Right atrium auricular region (tissue), 2 donors: ENCODE data around the gene ADRM1. TPM values are rescaled to one million over a fixed set of nuclear protein-coding genes. Genes with fewer than 3 reads are reported as not detected.

ENCODE experiments used
- DNase-seq: peaks from one replicate; pipeline ENCODE4 v3.0.0-alpha.2; 2019; ENCODE audit warnings: low spot score
- H3K27ac ChIP-seq, 2 donors: fragments of 200-600 bp; sonication (generic); 1 replicate in 1 of 2; 2 replicates in 1 of 2; pipeline ENCODE4 v1.5.1; 2016 to 2019
- H3K27me3 ChIP-seq, 2 donors: fragments of 200-600 bp; sonication (generic); one replicate each; pipeline versions ENCODE4 v1.5.1 to v1.6.0; 2017 to 2019
- H3K36me3 ChIP-seq: fragments of 200-600 bp; sonication (generic); one replicate; pipeline ENCODE4 v1.5.1; 2016
- H3K4me1 ChIP-seq, 2 donors: fragments of 200-600 bp; sonication (generic); one replicate each; pipeline versions ENCODE4 v1.5.1 to v1.6.0; 2017 to 2019
- H3K4me3 ChIP-seq, 2 donors: fragments of 200-600 bp; sonication (generic); 1 replicate in 1 of 2; 2 replicates in 1 of 2; pipeline ENCODE4 v1.5.1; 2017 to 2019; ENCODE audit warnings: mild to moderate bottlenecking in 1 of 2, moderate library complexity in 1 of 2
- H3K9me3 ChIP-seq, 2 donors: fragments of 200-600 bp; sonication (generic); one replicate each; pipeline ENCODE4 v1.5.1; 2019
- CTCF ChIP-seq, 2 donors: fragments of 200-600 bp; sonication (generic); IDR thresholded peaks; one replicate each; pipeline ENCODE4 v1.5.1; 2019; ENCODE audit warnings: antibody characterized with exemption in 2 of 2
- total RNA-seq, 2 donors: library from RNA; depleted of rRNA; stranded (reverse); fragments of >200 nt; gene quantifications; one replicate each; pipeline ENCODE4 v1.1.0, GENCODE V29; 2016

Gene ADRM1
- total RNA-seq, result 100 to 1,000 TPM in 1 of 2 donors, 10 to 100 TPM in 1; 95.9 to 128 TPM

GRCh38 chr20:62302341-62303061, at the start of gene ADRM1:
Gene ADRM1 (plus strand): TSS chr20:62302997. CDS start chr20:62303569, 572 bp downstream.
- peaks cover 0 to 36% of the 10 kb centered on the region in 2 donors for H3K4me1 ChIP-seq
- H3K27ac ChIP-seq, result peak within 1 kb of the TSS; percentile 99 to 100
- peaks cover 30% of the 10 kb centered on the region for H3K36me3 ChIP-seq
- H3K27me3 ChIP-seq, result no peaks in the 10 kb centered on the region
- peak; percentile 95 for DNase-seq
- peak within 1 kb of the TSS; percentile 67 to 76 for H3K4me3 ChIP-seq
- no peaks in the 10 kb centered on the region for H3K9me3 ChIP-seq
- peak; percentile 97 to 98 for TF ChIP-seq CTCF (IDR thresholded peaks at IDR 0.05)

- Histone ChIP-seq H3K9me3 (no peaks in the 10 kb centered on the region), H3K27ac (no peak overlapping the region), H3K4me1 (peaks cover 0 to 15% of the 10 kb centered on the region in 2 donors), H3K36me3 (peaks cover 14% of the 10 kb centered on the region), H3K4me3 (no peak overlapping the region), H3K27me3 (no peaks in the 10 kb centered on the region)
- no peak for TF ChIP-seq CTCF (IDR thresholded peaks at IDR 0.05)
- DNase-seq, result no peak
Measured at GRCh38 chr20:62253398-62253797, 49.4 kb upstream of the ADRM1 start.

GRCh38 chr20:62254021-62254724, 48.6 kb upstream of the ADRM1 start:
- H3K9me3 ChIP-seq, result no peaks in the 10 kb centered on the region
- H3K4me3 ChIP-seq, result no peak overlapping the region
- H3K27me3 ChIP-seq, result no peaks in the 10 kb centered on the region
- peaks cover 14% of the 10 kb centered on the region for H3K36me3 ChIP-seq
- no peak for TF ChIP-seq CTCF (IDR thresholded peaks at IDR 0.05)
- DNase-seq, result no peak
- H3K27ac ChIP-seq, result no peak overlapping the region
- H3K4me1 ChIP-seq, result peaks cover 0 to 21% of the 10 kb centered on the region in 2 donors

GRCh38 chr20:62255976-62256375, 46.8 kb upstream of the ADRM1 start:
- Histone ChIP-seq H3K27ac (no peak overlapping the region), H3K36me3 (peaks cover 24% of the 10 kb centered on the region), H3K27me3 (no peaks in the 10 kb centered on the region), H3K4me3 (no peak overlapping the region), H3K9me3 (no peaks in the 10 kb centered on the region), H3K4me1 (peaks cover 0 to 23% of the 10 kb centered on the region in 2 donors)
- DNase-seq, result no peak
- TF ChIP-seq CTCF (IDR thresholded peaks at IDR 0.05), result no peak

- Histone ChIP-seq H3K4me1 (peaks cover 0 to 23% of the 10 kb centered on the region in 2 donors), H3K36me3 (peaks cover 51% of the 10 kb centered on the region)
- DNase-seq, result peak; percentile 68
Measured at GRCh38 chr20:62258499-62259293, 44.1 kb upstream of the ADRM1 start.

More at GRCh38 chr20:62258499-62259293, 44.1 kb upstream of the ADRM1 start:
- Histone ChIP-seq H3K4me3 (no peak overlapping the region), H3K27me3 (no peaks in the 10 kb centered on the region), H3K9me3 (no peaks in the 10 kb centered on the region), H3K27ac (no peak overlapping the region)
- no peak for TF ChIP-seq CTCF (IDR thresholded peaks at IDR 0.05)
